Measurements from ENCODE around the gene PPM1G. TPM values are rescaled to one million over a fixed set of nuclear protein-coding genes. Genes with fewer than 3 reads are reported as not detected.

The PPM1G gene
- polyA plus RNA-seq, 1 donor (not counting 4 experiments of a cell fraction or from before 2014, with no cell fraction given) = 55.5 TPM

GRCh38 chr2:27356056-27356381 is 53.4 kb downstream of the PPM1G start:
- Histone ChIP-seq H2AFZ (ENCODE audit: control insufficient read depth, low read length) (peak overlapping the region; percentile 82), H3K4me1 (ENCODE audit: control insufficient read depth, extremely low read depth, insufficient read depth, low read length) (peaks cover 18% of the 10 kb centered on the region), H4K20me1 (ENCODE audit: control insufficient read depth, extremely low read depth, insufficient read depth, low read length) (no peaks in the 10 kb centered on the region), H3K9ac (ENCODE audit: control insufficient read depth, extremely low read depth, insufficient read depth, low read length) (peak overlapping the region; percentile 95), H3K9me1 (ENCODE audit: control insufficient read depth, extremely low read depth, insufficient read depth, low read length) (no peaks in the 10 kb centered on the region), H3K27me3 (ENCODE audit: control insufficient read depth, extremely low read depth, insufficient read depth, low read length) (no peaks in the 10 kb centered on the region), H3K9me3 (ENCODE audit: control insufficient read depth, low read depth, low read length) (no peaks in the 10 kb centered on the region), H3K27ac (ENCODE audit: control insufficient read depth, insufficient read depth, low read length) (peak overlapping the region; percentile 90), H3K4me2 (ENCODE audit: control insufficient read depth, extremely low read depth, insufficient read depth, low read depth, low read length) (peak overlapping the region; percentile 99), H3K79me2 (ENCODE audit: control insufficient read depth, insufficient read depth, low read length) (peaks cover 67% of the 10 kb centered on the region), H3K36me3 (ENCODE audit: control insufficient read depth in 2 of 2, extremely low read depth in 1 of 2, insufficient read depth in 2 of 2, low read length in 2 of 2) (no peaks in the 10 kb centered on the region), H3K4me3 (ENCODE audit: control insufficient read depth in 2 of 3, extremely low read depth in 1 of 3, insufficient read depth in 2 of 3, low read depth in 1 of 3, low read length in 3 of 3) (peak overlapping the region; percentile 82 to 94 (median 86))
- FAIRE-seq = no peak
- dilution Hi-C loops (cut with MboI; ENCODE audit: extremely low pct_ligation_motif_present, low sequenced_read_pairs) = no loop called here
- TF ChIP-seq, protein P1, sequence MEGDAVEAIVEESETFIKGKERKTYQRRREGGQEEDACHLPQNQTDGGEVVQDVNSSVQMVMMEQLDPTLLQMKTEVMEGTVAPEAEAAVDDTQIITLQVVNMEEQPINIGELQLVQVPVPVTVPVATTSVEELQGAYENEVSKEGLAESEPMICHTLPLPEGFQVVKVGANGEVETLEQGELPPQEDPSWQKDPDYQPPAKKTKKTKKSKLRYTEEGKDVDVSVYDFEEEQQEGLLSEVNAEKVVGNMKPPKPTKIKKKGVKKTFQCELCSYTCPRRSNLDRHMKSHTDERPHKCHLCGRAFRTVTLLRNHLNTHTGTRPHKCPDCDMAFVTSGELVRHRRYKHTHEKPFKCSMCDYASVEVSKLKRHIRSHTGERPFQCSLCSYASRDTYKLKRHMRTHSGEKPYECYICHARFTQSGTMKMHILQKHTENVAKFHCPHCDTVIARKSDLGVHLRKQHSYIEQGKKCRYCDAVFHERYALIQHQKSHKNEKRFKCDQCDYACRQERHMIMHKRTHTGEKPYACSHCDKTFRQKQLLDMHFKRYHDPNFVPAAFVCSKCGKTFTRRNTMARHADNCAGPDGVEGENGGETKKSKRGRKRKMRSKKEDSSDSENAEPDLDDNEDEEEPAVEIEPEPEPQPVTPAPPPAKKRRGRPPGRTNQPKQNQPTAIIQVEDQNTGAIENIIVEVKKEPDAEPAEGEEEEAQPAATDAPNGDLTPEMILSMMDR (optimal IDR thresholded peaks at IDR 0.05 in 1 of 3, IDR thresholded peaks at IDR 0.05 in 1 of 3, conservative IDR thresholded peaks at IDR 0.05 in 1 of 3; ENCODE audit: extremely low read depth in 1 of 3, insufficient read depth in 2 of 3, low read length in 3 of 3) = no peak
- no peak for TF ChIP-seq EZH2 (IDR thresholded peaks at IDR 0.05; ENCODE audit: low read length)
- no peak for DNase-seq (ENCODE audit: low read depth, low spot score)

GRCh38 chr2:27354597-27354927 is 54.8 kb downstream of the PPM1G start:
- DNase-seq (ENCODE audit: low read depth, low spot score) (no peak), FAIRE-seq (no peak)
- Histone ChIP-seq H3K9me3 (ENCODE audit: control insufficient read depth, low read depth, low read length) (no peaks in the 10 kb centered on the region), H3K27ac (ENCODE audit: control insufficient read depth, insufficient read depth, low read length) (no peak overlapping the region), H3K9ac (ENCODE audit: control insufficient read depth, extremely low read depth, insufficient read depth, low read length) (no peak overlapping the region), H3K36me3 (ENCODE audit: control insufficient read depth in 2 of 2, extremely low read depth in 1 of 2, insufficient read depth in 2 of 2, low read length in 2 of 2) (peaks cover 0 to 3% of the 10 kb centered on the region in 2 experiments), H3K4me1 (ENCODE audit: control insufficient read depth, extremely low read depth, insufficient read depth, low read length) (peaks cover 18% of the 10 kb centered on the region), H3K27me3 (ENCODE audit: control insufficient read depth, extremely low read depth, insufficient read depth, low read length) (no peaks in the 10 kb centered on the region), H3K9me1 (ENCODE audit: control insufficient read depth, extremely low read depth, insufficient read depth, low read length) (no peaks in the 10 kb centered on the region), H4K20me1 (ENCODE audit: control insufficient read depth, extremely low read depth, insufficient read depth, low read length) (no peaks in the 10 kb centered on the region), H3K4me2 (ENCODE audit: control insufficient read depth, extremely low read depth, insufficient read depth, low read depth, low read length) (no peak overlapping the region), H3K79me2 (ENCODE audit: control insufficient read depth, insufficient read depth, low read length) (peaks cover 80% of the 10 kb centered on the region), H3K4me3 (ENCODE audit: control insufficient read depth in 2 of 3, extremely low read depth in 1 of 3, insufficient read depth in 2 of 3, low read depth in 1 of 3, low read length in 3 of 3) (no peak overlapping the region), H2AFZ (ENCODE audit: control insufficient read depth, low read length) (no peak overlapping the region)
- no peak for TF ChIP-seq EZH2 (IDR thresholded peaks at IDR 0.05; ENCODE audit: low read length)
- TF ChIP-seq, protein P1 (optimal IDR thresholded peaks at IDR 0.05 in 1 of 3, IDR thresholded peaks at IDR 0.05 in 1 of 3, conservative IDR thresholded peaks at IDR 0.05 in 1 of 3; ENCODE audit: extremely low read depth in 1 of 3, insufficient read depth in 2 of 3, low read length in 3 of 3) = no peak
- dilution Hi-C loops (cut with MboI; ENCODE audit: extremely low pct_ligation_motif_present, low sequenced_read_pairs) = no loop called here

Measured in keratinocyte (primary cell).